ENCODE measurements around the gene OSBPL3.

DNA sequence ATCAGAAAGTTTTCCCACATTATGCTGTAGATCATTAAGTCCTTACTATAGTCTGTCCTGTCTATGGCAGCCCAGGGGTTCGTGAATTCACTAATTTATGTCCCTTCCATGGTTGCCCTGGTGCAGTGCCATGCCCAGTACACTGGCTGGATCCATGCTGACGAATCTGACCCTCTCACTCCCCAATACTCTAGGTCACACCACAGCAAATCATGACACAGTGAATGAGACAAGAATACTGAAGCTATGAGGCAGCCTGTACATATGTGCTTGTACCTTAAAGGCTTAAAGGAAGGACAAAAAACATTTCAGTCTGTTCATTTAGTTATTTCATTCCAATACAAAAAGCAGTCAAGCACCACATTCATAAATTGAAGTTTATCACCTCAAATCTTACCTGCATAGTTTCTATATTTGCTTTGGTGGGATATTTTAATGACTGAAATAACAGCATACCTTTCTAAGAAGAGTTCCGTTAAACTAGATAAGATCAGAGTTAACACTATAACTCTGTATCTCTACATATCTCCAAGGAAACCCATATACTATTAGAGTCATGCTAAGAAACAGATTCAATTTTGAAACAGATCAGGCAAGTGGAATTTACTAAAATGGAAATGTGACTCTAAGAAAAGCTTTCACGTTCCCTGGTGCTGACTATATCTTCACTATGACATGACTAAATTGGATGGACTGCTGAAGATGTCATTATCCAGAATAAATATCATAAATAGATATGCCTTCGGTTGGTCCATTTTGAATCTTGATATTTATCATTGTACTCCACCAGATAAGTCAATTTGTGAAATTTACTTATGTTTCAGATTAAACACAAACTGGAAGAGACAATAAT is 36.7 kb downstream of the OSBPL3 start:
- TF ChIP-seq, protein P1, sequence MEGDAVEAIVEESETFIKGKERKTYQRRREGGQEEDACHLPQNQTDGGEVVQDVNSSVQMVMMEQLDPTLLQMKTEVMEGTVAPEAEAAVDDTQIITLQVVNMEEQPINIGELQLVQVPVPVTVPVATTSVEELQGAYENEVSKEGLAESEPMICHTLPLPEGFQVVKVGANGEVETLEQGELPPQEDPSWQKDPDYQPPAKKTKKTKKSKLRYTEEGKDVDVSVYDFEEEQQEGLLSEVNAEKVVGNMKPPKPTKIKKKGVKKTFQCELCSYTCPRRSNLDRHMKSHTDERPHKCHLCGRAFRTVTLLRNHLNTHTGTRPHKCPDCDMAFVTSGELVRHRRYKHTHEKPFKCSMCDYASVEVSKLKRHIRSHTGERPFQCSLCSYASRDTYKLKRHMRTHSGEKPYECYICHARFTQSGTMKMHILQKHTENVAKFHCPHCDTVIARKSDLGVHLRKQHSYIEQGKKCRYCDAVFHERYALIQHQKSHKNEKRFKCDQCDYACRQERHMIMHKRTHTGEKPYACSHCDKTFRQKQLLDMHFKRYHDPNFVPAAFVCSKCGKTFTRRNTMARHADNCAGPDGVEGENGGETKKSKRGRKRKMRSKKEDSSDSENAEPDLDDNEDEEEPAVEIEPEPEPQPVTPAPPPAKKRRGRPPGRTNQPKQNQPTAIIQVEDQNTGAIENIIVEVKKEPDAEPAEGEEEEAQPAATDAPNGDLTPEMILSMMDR (IDR thresholded peaks at IDR 0.05): no peak
- TF ChIP-seq POLR2A (IDR thresholded peaks at IDR 0.05): no peak

All from esophagus squamous epithelium (tissue), 4 donors.